ENCODE measurements around the gene OPN4. TPM values are rescaled to one million over a fixed set of nuclear protein-coding genes. Genes with fewer than 3 reads are reported as not detected.

Gene OPN4
- total RNA-seq, 1 experiment from 2014 or later, result not detected

DNA sequence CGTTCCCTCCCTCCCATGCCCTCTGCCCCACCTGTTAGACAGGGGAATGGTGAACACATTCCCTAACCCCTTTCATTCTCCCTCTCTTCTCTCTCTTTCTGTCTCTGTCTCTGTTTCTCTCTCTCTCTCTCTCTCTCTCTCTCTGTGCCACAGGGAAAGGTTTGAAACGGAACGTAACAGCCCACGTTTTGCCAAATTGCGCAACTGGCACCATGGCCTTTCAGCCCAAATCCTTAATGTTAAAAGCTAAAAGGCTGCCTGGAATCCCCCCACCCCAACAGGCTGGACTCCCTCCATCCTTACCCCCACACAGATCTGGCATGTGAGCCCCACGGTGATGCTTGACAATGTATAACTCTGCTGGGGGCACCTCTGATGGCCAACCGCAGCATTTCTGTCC, 44.8 kb downstream of the OPN4 start:
- no TSS peak for BruUV-seq (replicated peaks)
- CTCF ChIA-PET, result no interaction called here
- H3K9me2 ChIP-seq (replicated peaks; ENCODE audit: low read length), result no peaks in the 10 kb centered on the region

DNA sequence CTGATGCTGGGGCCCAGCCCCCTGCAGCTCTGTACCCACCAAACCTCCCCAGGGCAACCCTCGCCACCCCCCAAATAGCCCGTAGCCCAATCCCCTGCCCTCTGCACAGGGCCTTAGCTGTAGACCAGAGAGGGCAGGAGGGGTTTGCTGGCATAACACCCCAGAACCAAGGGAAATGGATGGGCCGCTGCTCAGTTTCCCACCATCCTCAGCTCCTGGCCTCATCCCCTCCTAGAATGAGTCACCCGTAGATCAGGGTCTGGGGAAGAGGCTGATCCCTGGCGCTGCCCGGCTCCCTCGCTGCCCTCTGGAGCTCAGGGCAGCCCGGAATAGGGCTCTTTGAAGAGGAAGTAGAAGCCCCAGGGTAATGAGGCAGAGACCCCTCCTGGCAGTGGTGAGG, 45.2 kb downstream of the OPN4 start:
- H3K79me2 ChIP-seq (ENCODE audit: low read length), result no peaks in the 10 kb centered on the region
- no peak overlapping the region for H3K4me3 ChIP-seq (ENCODE audit: low read length)
- intact Hi-C loops (cut with micrococcal nuclease), result no loop called here
- H3K36me3 ChIP-seq (ENCODE audit: low read depth, low read length), result no peaks in the 10 kb centered on the region
- H3K9me3 ChIP-seq (ENCODE audit: low read length), result no peaks in the 10 kb centered on the region
- BruUV-seq (replicated peaks), result no TSS peak
- TF ChIP-seq, protein P1, sequence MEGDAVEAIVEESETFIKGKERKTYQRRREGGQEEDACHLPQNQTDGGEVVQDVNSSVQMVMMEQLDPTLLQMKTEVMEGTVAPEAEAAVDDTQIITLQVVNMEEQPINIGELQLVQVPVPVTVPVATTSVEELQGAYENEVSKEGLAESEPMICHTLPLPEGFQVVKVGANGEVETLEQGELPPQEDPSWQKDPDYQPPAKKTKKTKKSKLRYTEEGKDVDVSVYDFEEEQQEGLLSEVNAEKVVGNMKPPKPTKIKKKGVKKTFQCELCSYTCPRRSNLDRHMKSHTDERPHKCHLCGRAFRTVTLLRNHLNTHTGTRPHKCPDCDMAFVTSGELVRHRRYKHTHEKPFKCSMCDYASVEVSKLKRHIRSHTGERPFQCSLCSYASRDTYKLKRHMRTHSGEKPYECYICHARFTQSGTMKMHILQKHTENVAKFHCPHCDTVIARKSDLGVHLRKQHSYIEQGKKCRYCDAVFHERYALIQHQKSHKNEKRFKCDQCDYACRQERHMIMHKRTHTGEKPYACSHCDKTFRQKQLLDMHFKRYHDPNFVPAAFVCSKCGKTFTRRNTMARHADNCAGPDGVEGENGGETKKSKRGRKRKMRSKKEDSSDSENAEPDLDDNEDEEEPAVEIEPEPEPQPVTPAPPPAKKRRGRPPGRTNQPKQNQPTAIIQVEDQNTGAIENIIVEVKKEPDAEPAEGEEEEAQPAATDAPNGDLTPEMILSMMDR (conservative IDR thresholded peaks at IDR 0.05; ENCODE audit: low read depth, low read length), result no peak
- TF ChIP-seq EZH2 (IDR thresholded peaks at IDR 0.05; ENCODE audit: low read length, unreplicated experiment) (no peak), EZH2phosphoT487 (IDR thresholded peaks at IDR 0.05; ENCODE audit: borderline replicate concordance, low read length) (no peak)
- ChIA-PET CTCF (no interaction called here), POLR2A (ENCODE audit: unreplicated experiment) (no interaction called here)
- no peaks in the 10 kb centered on the region for H3K4me1 ChIP-seq (ENCODE audit: insufficient read depth, low read length)
- no peaks in the 10 kb centered on the region for H3F3A ChIP-seq (ENCODE audit: low read length, unreplicated experiment)
- no peak overlapping the region for H3K27ac ChIP-seq (ENCODE audit: low read length)
- ATAC-seq (no peak), DNase-seq (no peak)
- H4K20me1 ChIP-seq (ENCODE audit: low read length), result no peaks in the 10 kb centered on the region
- H3K9me2 ChIP-seq (replicated peaks; ENCODE audit: low read length), result no peaks in the 10 kb centered on the region
- H3K9ac ChIP-seq (ENCODE audit: low read length), result no peak overlapping the region
- H3K27me3 ChIP-seq (ENCODE audit: low read length), result no peaks in the 10 kb centered on the region
- H2AFZ ChIP-seq (ENCODE audit: low read length), result no peak overlapping the region
- H3K4me2 ChIP-seq (ENCODE audit: low read length), result no peak overlapping the region

More for the DNA sequence above, 44.8 kb downstream of the OPN4 start:
- Histone ChIP-seq H3K27ac (ENCODE audit: low read length) (no peak overlapping the region), H3F3A (ENCODE audit: low read length, unreplicated experiment) (no peaks in the 10 kb centered on the region), H3K79me2 (ENCODE audit: low read length) (no peaks in the 10 kb centered on the region), H3K9ac (ENCODE audit: low read length) (no peak overlapping the region), H3K36me3 (ENCODE audit: low read depth, low read length) (no peaks in the 10 kb centered on the region), H4K20me1 (ENCODE audit: low read length) (no peaks in the 10 kb centered on the region), H3K4me2 (ENCODE audit: low read length) (no peak overlapping the region), H3K4me1 (ENCODE audit: insufficient read depth, low read length) (no peaks in the 10 kb centered on the region), H3K4me3 (ENCODE audit: low read length) (no peak overlapping the region), H3K27me3 (ENCODE audit: low read length) (no peaks in the 10 kb centered on the region), H3K9me3 (ENCODE audit: low read length) (no peaks in the 10 kb centered on the region), H2AFZ (ENCODE audit: low read length) (no peak overlapping the region)
- intact Hi-C loops (cut with micrococcal nuclease), result no loop called here
- no peak for DNase-seq
- POLR2A ChIA-PET (ENCODE audit: unreplicated experiment), result no interaction called here
- ATAC-seq, result no peak
- TF ChIP-seq, protein P1 (conservative IDR thresholded peaks at IDR 0.05; ENCODE audit: low read depth, low read length), result no peak

DNA sequence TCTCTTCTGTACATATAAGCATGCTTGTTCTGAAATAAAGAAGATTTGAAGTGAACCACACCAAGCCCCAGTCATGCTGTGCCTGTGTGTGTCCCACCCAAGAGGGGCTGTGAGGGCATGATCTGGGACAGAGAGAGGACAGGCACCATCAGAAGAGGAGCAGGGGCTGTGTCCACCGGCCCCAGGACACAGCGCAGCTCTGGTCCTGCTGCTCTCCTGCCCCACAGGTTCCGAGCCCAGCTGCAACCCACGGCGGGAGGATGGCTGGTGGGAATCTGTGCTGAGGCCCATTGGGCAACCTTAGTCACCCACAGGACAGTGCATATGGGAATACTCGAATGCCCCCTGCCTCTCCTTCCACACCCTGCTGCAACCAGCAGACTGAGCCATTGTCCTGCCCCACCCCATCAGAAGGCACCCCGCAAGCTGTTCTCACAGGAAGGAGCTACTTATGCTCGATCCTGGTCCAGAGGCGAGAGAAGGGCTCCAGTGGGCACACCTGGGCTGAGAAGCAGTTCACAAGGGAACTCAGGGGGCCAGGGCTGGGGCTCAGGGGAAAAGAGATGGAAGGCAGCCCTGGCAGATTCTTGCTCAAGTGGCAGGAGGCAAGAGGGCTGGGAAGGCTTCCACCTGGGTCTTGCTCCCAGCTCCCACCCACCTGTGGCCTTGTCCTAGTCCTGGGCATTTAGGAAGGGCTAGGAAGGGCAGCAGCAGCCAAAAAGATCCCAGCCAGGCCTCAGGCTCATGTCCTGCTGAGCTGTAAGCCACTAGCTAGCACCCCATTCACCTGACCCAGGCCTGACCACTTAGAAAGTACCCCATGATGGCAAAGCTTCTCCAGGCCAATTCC, 45.9 kb downstream of the OPN4 start:
- no peak for ATAC-seq
- H3K9me3 ChIP-seq (ENCODE audit: low read length), result no peaks in the 10 kb centered on the region
- no peak for TF ChIP-seq EZH2phosphoT487 (IDR thresholded peaks at IDR 0.05; ENCODE audit: borderline replicate concordance, low read length)
- TF ChIP-seq, protein P1 (conservative IDR thresholded peaks at IDR 0.05; ENCODE audit: low read depth, low read length), result no peak
- no peak for TF ChIP-seq EZH2 (IDR thresholded peaks at IDR 0.05; ENCODE audit: low read length, unreplicated experiment)
- no peak overlapping the region for H3K4me2 ChIP-seq (ENCODE audit: low read length)
- intact Hi-C loops (cut with micrococcal nuclease), result no loop called here
- H3K4me1 ChIP-seq (ENCODE audit: insufficient read depth, low read length), result no peaks in the 10 kb centered on the region
- no peaks in the 10 kb centered on the region for H3K27me3 ChIP-seq (ENCODE audit: low read length)
- ChIA-PET POLR2A (ENCODE audit: unreplicated experiment) (no interaction called here), CTCF (no interaction called here)
- no peaks in the 10 kb centered on the region for H3K36me3 ChIP-seq (ENCODE audit: low read depth, low read length)
- H3K9ac ChIP-seq (ENCODE audit: low read length), result no peak overlapping the region
- no TSS peak for BruUV-seq (replicated peaks)
- H3K79me2 ChIP-seq (ENCODE audit: low read length), result no peaks in the 10 kb centered on the region
- H3K27ac ChIP-seq (ENCODE audit: low read length), result no peak overlapping the region
- no peak for DNase-seq
- no peaks in the 10 kb centered on the region for H4K20me1 ChIP-seq (ENCODE audit: low read length)
- H3K9me2 ChIP-seq (replicated peaks; ENCODE audit: low read length), result no peaks in the 10 kb centered on the region
- no peak overlapping the region for H3K4me3 ChIP-seq (ENCODE audit: low read length)
- H2AFZ ChIP-seq (ENCODE audit: low read length), result no peak overlapping the region
- no peaks in the 10 kb centered on the region for H3F3A ChIP-seq (ENCODE audit: low read length, unreplicated experiment)

All from PC-3 (cell line).